ENCODE results near the gene TXNDC5.
A peak's percentile ranks its signal among the peaks of the same experiment; 100 is the strongest.

Gene TXNDC5

DNA sequence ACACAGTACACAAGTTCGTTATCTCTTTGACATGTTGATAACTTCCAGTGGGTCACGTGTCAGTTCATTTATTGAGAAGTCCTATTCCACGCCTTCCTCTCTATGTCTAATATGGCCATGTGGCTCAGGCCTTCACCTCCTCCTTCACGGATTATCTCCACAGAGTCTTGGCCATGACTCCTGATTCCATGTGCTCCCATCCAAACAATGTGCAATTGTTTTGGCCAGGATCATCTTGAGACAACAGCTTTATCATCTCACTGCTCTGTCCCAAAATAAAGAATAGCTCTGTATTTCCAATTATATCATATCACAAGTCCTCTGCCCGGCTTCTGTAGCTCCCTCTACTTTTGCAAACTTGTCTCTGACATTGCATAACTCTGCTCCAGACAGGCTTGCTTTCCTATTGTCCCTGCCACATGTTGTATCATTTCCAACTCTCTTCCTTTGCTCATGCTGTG lies 11.1 kb upstream of the TXNDC5 start:
- FAIRE-seq = no peak
- no peak for DNase-seq (ENCODE audit: insufficient read length, low spot score)
- TF ChIP-seq POLR2A (IDR thresholded peaks at IDR 0.05; ENCODE audit: low read depth, low read length) = no peak

DNA sequence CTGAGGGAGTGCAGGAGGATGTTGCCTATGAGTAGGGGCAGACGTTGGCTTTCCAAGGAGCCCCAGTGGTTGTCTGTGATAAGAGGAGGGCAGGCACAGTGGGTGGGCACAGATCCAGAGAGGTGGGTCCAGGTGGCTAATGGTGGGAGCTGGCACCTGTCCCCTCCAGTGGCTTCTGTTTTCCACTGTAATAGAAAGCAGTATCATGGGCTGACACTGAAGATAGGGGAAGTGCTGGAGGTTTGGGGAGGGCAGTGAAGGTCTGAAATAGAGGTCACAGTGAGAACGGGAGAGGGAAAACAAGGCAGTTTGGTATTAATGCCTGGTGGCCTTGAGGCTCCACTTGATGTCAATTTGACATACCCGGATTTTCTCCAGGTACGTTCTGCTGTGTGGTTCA lies 10.5 kb upstream of the TXNDC5 start:
- FAIRE-seq (no peak), DNase-seq (ENCODE audit: insufficient read length, low spot score) (no peak)
- TF ChIP-seq POLR2A (IDR thresholded peaks at IDR 0.05; ENCODE audit: low read depth, low read length) = no peak

DNA sequence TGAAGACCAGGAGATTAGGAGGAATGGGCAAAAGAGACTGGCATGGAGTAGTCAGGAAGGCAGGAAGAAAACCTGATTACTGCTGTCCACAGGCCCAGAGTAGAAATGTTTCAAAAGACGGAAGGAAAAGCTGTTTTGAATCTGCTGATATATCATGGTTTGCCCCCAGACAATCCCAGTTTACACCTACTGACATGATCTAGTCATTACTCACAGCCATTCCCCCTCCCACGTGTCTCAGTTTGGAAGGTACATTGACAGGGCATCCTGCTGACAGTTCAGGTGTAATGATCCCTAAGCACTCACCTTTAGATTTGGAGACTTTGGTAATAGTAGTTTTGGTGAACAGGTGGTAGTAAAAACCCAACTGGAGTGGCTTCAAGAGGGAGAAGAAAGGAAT lies 9.8 kb upstream of the TXNDC5 start:
- DNase-seq (ENCODE audit: insufficient read length, low spot score) (no peak), FAIRE-seq (no peak)
- TF ChIP-seq POLR2A (IDR thresholded peaks at IDR 0.05; ENCODE audit: low read depth, low read length) = no peak

DNA sequence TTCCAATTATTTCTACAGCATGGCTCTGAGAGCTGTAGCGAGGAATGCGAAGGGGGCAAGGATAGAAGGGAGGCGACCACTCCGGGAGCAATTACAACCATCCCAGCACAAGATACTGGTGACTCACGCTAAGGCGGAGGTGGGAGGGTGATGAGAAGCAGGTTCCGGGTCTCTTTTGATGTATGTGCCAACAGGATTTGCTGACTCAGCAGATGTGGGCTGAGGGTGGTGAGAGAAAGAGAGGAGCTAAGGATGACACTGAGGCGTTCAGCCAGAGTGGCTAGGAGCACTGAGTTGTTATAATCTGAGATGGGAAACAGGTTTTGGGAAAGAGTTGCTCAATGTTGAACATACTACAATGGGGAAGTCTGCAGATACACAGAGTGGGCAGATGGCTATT lies 9.3 kb upstream of the TXNDC5 start:
- FAIRE-seq = no peak
- DNase-seq (ENCODE audit: insufficient read length, low spot score) = no peak
- no peak for TF ChIP-seq POLR2A (IDR thresholded peaks at IDR 0.05; ENCODE audit: low read depth, low read length)

DNA sequence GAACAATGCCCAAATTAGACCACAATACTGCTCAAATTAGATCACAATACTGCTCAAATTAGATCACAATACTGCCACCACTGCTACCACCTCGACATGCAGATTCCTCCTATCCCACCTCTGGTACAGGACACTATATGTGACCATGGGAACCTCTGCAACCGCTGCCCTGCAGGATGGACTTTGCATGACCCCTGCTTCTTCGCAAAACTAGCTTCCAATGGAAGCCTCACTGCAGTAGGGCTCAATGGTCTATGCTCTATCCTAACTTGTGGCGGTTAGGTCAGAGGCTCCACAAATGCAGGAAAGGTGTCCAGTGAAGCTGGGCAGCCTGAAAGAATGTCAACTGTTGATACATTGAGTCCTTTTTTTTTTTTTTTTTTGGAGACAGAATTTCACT lies 7.8 kb upstream of the TXNDC5 start:
- no peak for TF ChIP-seq POLR2A (IDR thresholded peaks at IDR 0.05; ENCODE audit: low read depth, low read length)
- FAIRE-seq = no peak

DNA sequence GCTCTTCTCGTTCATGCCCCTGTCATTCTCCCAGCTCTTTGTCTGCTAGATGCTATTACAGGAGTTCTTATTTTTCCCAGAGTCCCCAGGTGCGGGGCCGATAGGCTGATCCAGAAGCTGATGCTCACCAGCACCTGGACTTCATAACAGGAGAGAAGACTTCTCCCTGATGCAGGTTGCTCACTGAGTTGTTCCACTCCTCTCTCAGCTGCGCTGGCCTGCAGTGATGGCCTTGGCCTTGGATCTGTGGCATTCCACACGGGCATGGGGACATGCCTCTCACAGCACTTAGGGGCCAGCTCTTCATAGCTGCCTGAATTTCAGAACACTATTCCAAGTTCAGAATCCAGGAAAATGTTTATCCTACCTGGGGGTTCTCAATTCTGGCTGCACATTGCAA lies 7.1 kb upstream of the TXNDC5 start:
- DNase-seq (ENCODE audit: insufficient read length, low spot score) (no peak), FAIRE-seq (no peak)
- TF ChIP-seq POLR2A (IDR thresholded peaks at IDR 0.05; ENCODE audit: low read depth, low read length) = no peak

More for the DNA sequence above, 7.8 kb upstream of the TXNDC5 start:
- DNase-seq (ENCODE audit: insufficient read length, low spot score) = no peak

DNA sequence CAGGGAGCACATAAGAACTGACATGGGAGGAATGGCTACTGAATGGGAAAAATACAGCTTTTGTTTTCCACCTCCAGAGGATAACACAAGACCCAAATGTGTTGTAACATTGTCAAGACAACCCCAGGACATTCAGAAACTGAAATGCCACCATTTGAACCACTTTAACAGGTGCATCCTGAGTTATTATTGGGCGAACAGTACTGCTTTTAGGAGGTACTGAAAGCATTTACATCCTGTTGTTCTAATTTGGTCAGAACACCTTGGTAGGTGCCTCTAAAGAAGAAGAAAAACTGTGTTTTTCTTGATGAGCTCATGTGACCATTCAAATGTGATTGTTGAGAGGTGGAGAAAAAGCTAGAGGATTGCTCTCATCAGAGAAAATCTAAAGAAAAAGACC lies 6.4 kb upstream of the TXNDC5 start:
- no peak for TF ChIP-seq POLR2A (IDR thresholded peaks at IDR 0.05; ENCODE audit: low read depth, low read length)
- FAIRE-seq (no peak), DNase-seq (ENCODE audit: insufficient read length, low spot score) (no peak)

DNA sequence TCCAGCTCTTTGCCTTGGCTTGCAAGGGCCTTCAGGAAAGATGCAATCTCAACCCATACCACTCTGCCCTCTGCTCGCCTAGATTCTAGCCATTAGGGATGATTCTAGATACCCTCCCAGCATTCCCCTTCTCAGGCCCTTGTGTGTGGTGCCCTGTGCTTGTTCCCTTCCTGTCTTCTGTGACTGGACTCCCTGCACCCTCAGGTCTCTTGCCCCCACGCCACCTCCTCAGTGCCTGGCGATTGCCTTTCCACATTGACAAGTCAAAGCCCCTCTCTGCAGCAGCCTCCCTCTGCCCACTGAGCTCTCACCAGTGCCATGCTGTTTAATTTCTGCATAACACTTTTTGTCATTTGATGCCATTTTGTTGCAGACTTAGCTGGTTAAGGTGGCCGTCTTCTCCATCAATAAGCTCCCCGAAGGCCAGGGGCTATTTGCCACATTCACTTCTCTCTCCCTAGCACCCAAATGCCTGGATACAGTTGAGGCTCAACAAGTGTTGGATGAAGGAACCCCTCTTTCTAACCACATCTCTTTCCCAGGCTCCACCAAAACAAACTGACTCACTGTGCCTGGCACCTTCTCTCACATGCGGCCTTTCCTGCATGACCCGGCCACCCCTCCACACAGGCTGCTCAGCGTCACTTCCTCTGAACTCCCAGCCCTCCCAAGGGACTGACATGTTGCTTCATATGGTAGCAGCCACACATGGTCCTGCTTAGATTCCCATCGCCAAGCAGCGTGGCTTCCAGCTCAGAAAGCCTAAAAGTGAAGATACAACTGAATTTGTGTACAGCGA lies 4.6 kb upstream of the TXNDC5 start:
- TF ChIP-seq POLR2A (IDR thresholded peaks at IDR 0.05; ENCODE audit: low read depth, low read length) = no peak
- no peak for DNase-seq (ENCODE audit: insufficient read length, low spot score)
- no peak for FAIRE-seq

DNA sequence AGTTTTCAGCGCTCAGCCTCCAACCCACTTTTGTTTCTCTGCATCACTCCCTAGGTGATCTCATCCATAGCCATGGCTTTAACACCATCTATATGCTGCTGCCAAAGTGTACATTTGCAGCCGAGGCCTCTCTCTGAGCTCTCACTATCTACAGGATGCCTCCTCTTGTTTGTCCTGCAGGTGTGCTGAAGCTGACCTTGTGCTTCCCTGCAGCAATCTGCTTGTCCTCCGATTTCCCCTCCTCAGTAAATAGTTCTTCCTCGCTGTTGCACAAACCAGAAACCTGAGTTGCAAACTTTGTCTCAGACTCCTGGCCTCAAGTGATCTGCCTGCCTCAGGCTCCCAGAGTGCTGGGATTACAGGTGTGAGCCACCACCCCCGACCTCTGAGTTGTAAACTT lies 3.7 kb upstream of the TXNDC5 start:
- TF ChIP-seq POLR2A (IDR thresholded peaks at IDR 0.05; ENCODE audit: low read depth, low read length) = no peak
- no peak for FAIRE-seq
- DNase-seq (ENCODE audit: insufficient read length, low spot score) = no peak

DNA sequence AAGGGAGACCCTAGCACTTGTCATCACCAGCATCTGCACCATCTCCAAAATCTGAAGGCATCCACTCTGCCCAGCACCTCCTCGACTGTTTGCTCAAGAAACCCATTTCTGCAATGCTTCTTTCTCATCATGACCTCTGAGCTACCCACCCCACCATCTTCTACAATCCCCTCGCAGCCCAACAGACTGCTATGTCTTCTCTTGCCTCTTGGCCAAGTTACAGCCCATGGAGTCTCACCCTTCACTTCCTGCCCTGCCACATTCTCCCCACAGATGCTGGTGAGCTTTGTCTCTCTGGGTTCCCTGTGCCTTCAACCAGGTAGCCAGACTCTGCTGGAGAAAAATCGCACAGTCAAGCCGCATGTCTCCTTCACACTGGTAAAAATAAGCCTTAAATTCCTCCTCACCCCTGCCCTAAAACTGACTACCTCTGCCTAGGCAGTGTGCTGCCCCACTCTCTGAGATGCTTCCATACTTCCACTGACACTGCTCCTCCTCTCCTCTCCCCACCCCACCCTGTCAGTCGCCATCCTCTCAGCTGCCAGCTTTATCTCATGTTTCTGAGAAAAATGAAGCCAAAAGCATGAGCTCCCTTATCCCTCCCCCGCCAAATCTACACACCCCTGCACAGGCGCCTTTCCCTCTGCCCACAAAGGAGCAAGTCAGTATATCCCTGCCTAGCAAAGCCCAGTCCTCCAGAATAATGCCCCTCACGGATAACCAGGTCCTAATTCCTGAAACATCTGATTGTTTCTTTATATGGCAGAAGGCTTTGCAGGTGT lies 2.3 kb upstream of the TXNDC5 start:
- no peak for TF ChIP-seq POLR2A (IDR thresholded peaks at IDR 0.05; ENCODE audit: low read depth, low read length)
- FAIRE-seq = no peak
- DNase-seq (ENCODE audit: insufficient read length, low spot score) = no peak

DNA sequence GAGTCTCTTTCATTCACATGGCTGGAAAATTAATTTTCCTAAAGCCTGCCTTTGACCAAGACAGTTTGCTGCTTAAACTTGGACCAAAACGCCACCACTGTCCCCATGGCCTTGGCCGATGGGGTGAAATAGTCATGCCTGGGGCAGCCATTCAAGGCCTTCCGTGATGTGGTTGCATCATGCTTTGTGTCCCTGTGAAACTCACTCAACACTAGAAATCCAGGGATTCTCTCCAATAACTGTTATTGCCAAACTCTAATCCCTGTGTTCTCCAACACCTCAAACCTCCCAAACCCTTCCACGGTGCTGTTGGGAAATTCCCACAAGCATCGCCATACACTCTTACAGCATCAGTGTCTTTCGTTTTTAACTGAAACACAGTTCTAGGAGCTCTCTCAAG lies 1.4 kb upstream of the TXNDC5 start:
- TF ChIP-seq POLR2A (IDR thresholded peaks at IDR 0.05; ENCODE audit: low read depth, low read length) = no peak
- DNase-seq (ENCODE audit: insufficient read length, low spot score) (no peak), FAIRE-seq (no peak)

DNA sequence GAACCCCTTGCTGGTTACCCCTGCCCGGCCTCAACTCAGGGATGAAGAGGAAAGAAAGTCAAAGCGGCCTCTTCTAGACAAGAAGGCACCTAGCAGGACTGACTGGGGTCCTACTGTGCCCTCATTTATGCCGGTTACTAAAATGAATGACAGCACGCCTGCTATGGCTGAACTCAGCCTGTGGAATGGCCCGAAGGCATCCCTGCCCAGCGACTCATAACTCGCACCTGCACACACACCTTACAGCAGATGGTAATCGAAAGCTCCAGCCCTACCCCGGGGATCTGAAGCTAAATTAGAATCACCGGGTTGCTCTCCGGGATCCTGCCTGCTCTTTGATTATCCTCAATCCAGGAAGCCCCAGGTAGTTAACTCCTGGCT lies 747 bp upstream of the TXNDC5 start:
- no peak for DNase-seq (ENCODE audit: insufficient read length, low spot score)
- TF ChIP-seq POLR2A (IDR thresholded peaks at IDR 0.05; ENCODE audit: low read depth, low read length) = no peak
- FAIRE-seq = no peak

DNA sequence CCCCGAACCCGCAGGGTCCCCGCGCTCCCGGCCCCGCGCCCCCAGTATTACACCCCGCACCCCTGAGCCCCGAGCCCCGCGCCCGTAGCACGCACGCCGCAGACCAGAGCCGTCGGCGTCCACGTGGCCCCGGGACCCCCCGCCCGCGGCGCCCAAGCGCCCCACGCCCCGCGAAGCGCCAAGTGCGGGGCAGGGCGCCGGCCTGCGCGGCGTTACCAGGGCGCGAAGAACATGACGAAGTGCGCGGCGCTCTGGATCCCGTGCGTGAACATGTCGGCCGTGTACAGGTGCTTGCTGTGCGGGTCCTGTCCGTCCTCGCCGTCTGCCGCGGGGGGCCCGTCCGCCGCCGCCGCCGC lies 312 bp downstream of the TXNDC5 start:
- no peak for TF ChIP-seq POLR2A (IDR thresholded peaks at IDR 0.05; ENCODE audit: low read depth, low read length)
- DNase-seq (ENCODE audit: insufficient read length, low spot score) (no peak), FAIRE-seq (no peak)

DNA sequence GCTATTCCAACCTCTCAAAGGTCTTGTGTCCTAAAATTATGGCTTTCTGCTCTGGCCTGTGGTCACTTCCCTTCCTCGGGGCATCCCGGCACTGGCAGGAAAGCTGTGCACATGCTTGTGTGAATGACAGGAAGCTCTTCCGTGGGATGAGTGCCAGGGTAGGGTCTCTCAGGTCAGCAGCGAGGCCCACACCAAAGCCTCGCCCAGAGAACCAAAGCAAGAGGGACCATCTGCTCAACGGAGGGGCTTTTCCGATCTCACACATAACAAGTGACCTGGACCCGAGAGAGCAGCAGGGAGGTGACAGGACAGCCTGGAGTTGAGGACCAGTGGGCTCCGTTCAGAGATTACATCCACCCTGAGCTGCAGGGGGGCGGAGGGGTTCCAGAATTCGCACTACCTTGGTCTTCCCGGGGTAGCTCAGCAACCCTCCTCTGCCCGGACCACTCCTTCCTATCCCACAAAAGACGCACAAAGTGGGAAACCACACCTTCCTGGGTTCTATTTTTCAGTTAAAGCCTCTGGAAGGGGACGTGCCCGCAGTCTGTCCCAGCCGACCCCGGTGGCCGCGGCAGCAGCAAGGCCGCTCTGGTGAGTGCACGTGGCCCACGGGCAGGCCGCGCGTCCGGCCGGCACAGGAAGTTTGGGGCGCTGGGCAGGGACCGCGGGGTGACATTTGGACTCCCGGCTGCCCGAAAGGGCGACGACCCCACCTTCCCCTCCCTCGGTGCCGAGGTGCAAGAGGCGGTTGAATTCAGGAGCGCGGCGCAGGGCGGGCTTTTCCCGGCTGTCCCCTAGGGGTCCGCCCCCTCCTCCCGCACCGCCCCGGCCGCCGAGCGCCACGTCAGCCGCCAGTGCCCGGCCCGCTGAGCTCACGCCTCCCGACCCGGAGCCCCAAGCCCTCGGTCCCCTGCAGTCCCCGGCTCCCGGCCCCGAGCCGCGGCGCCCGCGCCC lies 988 bp downstream of the TXNDC5 start:
- DNase-seq (ENCODE audit: insufficient read length, low spot score) = peak; percentile 61
- FAIRE-seq = no peak
- peak; percentile 34; the same call in 1 of the 2 replicates for TF ChIP-seq POLR2A (IDR thresholded peaks at IDR 0.05; ENCODE audit: low read depth, low read length)

Measured in H54 (cell line).